ENCODE data around the gene SPAG5.

- no peak for TF ChIP-seq POLR2AphosphoS5 (IDR thresholded peaks at IDR 0.05; ENCODE audit: low read depth, low read length)
- no peak for TF ChIP-seq POLR2A (IDR thresholded peaks at IDR 0.05; ENCODE audit: low read depth, low read length)
Measured at GRCh38 chr17:28537219-28537610, 61.6 kb downstream of the SPAG5 start.

Measured in GM12892 (cell line).